ENCODE measurements around the gene OTOP2. TPM values are rescaled to one million over a fixed set of nuclear protein-coding genes. Genes with fewer than 3 reads are reported as not detected.
"Not testable (repeated sequence)": the region's sequence is repeated elsewhere in the genome, so short reads cannot be mapped to it uniquely, and the experiment has no call there.

Gene OTOP2
- total RNA-seq, 1 experiment from 2014 or later: not detected

DNA sequence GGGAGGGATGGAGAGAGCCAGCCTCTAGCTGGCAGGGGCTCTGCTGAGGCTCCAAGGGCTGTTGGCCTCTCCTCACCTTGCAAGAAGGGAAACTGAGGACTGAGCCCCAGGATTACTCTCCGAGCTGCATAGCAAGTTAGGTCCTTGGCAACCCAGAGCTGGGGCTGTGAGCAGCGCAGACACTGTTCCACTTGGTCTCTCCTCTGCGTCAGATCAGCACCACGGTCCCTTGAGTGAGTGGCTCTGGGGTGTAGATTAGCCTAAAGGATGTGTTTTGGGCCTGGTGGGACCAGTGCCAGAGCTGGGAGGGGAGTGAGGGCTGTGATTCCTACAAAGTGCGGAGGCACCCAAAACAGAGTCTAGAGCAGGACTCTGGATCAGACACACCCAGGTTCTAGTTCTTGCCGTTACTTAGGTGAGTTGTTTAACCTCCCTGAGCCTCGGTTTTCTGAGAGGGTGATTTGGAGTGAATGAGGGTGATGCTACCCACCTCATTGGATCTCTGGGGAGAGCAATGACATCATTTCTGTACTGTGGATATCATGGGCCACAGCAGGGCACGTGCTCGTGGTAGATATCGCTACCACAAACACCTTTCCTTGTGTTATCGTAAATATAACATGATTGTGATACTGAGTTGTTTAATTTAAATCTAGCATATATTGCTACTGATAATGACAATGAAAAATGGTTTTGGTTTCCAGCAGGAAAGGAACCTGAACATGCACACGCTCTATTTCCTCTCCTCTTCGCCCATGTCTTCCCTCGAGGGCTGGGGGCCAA is 22.5 kb upstream of the OTOP2 start:
- DNase-seq (ENCODE audit: low read depth): no peak

GRCh38 chr17:74903034-74903433 is 21.0 kb upstream of the OTOP2 start:
- DNase-seq (ENCODE audit: low read depth): no peak

DNA sequence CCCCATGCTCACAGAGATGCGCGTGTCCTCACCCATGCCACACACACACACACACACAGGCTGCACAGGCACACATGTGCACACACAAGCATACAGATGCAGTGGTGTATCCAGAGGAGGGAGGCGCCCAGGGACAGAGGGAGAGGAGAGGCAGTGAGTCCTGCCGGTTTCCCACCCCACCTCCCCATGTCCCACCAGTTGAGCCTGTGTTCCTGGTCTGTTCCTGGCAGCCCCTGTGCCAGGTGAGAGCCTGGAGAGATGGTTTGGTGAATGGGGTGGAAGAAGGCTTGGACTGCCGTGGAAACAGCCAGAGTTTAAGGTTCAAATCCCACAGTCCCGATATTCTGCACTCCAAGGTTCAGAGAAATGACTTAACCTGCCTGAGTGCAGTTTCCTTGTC is 20.4 kb upstream of the OTOP2 start:
- DNase-seq (ENCODE audit: low read depth): no peak

DNA sequence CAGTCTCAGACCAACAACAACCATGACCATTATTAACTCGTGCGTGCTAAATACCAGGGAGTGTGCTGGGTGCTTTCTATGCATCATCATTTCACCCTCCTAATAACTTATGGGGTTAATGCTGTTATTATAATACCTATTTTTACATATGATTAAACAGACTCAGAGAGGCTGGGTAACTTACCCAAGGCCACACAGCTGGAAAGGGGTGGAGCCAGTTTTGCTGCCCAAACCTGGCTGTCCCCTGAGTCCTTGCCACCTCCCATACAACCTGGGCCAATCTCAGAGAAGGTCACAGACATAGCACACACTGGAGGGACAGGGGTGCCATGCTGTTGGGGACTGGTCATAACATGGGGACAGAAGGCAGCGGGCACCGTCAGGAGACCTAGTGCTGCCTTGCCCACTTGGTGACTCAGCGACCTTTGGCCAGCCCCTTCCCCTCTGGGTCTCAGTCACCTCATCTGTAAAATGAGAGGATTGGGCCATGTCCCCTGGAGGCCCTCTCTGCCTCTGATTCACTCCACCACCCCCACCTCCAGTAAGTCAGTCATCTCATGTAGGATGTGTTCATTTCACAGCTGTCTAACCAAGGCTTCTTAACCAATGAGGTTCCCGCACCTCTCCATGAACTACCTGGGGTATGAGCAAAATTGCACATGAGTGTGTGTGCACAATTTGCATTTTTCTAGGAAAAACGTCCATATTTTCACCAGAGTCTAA is 19.2 kb upstream of the OTOP2 start:
- no peak for DNase-seq (ENCODE audit: low read depth)

- not testable (repeated sequence) for DNase-seq (ENCODE audit: low read depth)
Observed at GRCh38 chr17:74906214-74906793, 17.8 kb upstream of the OTOP2 start.

DNA sequence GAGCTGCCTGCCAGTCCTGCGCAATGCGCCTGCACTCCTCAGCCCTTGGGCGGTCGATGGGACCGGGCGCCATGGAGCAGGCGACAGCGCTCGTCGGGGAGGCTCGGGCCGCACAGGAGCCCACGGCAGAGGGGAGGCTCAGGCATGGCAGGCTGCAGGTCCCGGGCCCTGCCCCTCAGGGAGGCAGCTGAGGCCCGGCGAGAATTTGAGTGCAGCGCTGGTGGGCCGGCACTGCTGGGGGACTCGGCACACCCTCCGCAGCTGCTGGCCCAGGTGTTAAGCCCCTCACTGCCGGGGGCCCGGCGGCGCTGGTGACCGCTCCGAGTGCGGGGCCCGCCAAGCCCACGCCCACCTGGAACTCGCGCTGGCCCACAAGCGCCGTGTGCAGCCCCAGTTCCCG is 17.1 kb upstream of the OTOP2 start:
- no peak for DNase-seq (ENCODE audit: low read depth)

DNA sequence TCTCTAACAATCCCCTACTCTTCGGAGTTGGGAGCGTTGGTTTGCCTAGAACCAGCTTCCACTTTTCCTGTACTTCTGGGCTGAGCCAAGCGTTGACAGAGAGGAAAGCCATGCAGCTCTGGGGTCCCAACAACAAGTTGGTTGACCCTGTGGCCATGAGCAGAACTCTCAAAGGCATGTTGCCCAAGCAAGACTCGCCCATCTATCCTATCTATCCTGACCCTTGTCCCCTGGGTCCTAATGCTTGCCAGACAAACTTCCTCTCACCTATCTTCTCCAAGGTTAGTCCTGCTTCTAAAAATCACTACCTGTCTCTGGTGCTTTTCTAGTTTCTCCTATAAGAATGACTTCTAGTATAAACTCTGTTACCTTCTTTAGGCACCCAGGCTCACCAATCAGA is 15.0 kb upstream of the OTOP2 start:
- DNase-seq (ENCODE audit: low read depth): not testable (repeated sequence)

DNA sequence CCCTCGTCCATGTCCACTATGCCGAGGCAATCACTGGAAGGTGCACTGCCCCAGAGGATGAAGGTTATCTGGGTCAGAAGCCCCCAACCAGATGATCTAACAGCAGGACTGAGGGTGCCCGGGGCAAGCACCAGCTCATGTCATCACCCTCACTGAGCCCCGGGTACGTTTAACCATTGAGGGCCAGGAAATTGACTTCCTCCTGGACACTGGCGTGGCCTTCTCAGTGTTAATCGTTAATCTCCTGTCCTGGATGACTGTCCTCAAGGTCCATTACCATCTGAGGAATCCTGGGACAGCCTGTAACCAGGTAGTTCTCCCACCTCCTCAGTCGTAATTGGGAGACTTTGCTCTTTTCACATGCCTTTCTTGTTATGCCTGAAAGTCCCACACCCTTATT is 12.7 kb upstream of the OTOP2 start:
- not testable (repeated sequence) for DNase-seq (ENCODE audit: low read depth)

- no peak for DNase-seq (ENCODE audit: low read depth)
Observed at GRCh38 chr17:74916136-74916850, 7.8 kb upstream of the OTOP2 start.

GRCh38 chr17:74916851-74917199 is 7.2 kb upstream of the OTOP2 start:
- DNase-seq (ENCODE audit: low read depth): no peak

DNA sequence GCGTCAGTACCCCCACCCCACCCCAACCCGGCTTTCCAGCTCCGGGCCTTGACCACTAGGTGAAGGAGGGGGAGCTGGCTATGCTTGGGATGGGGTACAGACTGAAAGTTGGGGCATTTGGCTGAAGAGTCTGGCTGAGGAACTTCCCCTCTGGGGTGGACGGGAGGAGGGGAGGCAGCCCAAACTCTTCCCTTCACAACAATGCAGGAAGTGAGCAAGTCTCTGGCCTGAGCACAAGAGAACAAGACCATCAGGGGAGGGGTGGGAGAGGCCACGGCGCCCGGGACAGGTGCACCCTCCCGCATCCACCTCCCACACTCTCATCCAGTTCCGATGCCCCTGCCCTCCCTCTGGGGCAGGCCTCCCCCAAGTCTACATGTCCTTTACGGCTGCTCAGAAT is 6.6 kb upstream of the OTOP2 start:
- DNase-seq (ENCODE audit: low read depth): no peak

DNA sequence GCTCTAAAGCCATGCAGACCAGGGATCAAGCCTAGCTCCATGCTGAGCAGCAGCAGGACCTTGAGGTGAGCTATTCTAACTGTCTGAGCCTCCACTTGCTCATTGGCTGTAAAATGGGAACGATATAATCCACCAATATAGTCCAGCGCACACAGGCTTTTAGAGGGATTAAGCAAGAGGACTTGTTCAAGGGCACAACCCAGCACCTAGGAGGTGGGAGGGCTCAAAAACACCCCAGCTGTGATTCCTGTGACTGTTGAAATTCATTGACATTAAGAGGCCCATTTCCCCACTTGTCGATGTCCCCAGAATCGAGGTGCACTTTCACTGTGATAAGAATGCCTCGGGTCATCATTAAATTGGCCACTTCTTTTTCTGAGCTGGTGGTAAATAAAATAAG is 5.2 kb upstream of the OTOP2 start:
- no peak for DNase-seq (ENCODE audit: low read depth)

- no peak for DNase-seq (ENCODE audit: low read depth)
Observed at GRCh38 chr17:74919440-74920305, 4.4 kb upstream of the OTOP2 start.

DNA sequence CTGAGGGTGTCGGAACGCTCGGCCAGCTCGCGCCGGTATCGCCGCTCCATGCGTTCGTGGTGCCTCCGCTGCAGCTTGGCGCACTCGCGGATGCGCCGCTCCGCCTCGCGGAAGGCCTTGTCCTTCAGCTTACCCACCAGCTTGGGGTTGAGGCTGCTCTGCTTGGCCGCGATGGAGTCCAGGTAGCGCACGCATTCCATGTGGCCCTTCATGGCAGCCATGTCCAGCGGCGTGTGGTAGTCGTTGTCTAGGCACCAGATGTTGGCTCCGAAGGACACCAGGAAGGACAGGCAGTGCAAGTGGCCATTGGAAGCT is 3.8 kb upstream of the OTOP2 start:
- no peak for DNase-seq (ENCODE audit: low read depth)

- no peak for DNase-seq (ENCODE audit: low read depth)
Observed at GRCh38 chr17:74920642-74921025, 3.4 kb upstream of the OTOP2 start.

- no peak for DNase-seq (ENCODE audit: low read depth)
Observed at GRCh38 chr17:74921026-74921681, 2.9 kb upstream of the OTOP2 start.

GRCh38 chr17:74921769-74922168 is 2.3 kb upstream of the OTOP2 start:
- DNase-seq (ENCODE audit: low read depth): no peak

GRCh38 chr17:74922172-74922571 is 1.9 kb upstream of the OTOP2 start:
- no peak for DNase-seq (ENCODE audit: low read depth)

DNA sequence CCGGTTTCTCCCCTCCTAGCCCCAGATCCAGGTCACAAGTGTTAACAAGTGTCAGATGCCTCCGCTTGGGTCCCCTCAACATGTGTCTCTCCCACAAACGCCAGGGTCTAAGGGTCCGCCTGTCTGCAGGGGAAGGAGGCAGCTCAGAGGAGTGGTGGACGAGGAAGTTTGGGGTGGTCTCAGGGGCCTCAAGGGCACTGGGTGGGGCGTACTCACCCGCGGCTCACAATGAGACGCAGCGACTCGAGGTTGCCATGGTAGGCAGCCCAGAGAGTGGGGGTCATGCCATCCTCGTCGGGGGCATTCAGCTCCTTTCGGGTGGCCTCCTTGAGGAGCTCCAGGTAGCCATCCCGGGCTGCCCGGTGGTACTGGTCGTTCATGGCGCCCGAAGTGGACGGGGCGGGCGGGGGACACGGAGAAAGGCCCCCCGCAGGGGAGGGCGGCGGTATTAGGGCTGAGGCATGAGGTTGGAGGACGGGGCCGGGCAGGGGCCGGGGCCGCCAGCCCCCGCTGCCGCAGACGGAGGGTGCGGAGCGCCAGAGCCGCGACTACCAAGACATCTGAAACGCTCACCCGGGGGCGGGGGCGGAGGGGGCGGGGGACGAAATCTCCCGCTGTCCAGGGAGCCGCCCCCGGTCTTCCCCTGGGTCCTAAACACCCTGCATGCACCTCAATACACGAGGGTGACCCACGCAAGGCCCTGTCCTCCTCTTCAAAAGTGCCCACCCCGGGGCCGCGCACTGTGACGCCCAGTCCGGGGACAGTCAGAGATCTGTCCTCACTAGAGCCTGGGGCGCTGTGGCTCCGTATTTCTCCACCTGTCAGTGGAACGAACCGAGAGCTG is 1.2 kb upstream of the OTOP2 start, which contains the start of gene USH1G:
TSS of gene USH1G (minus strand) at position 562 of the 844 bp plus-strand sequence. CDS start at position 380, 182 bp downstream.
- DNase-seq (ENCODE audit: low read depth): no peak

All from LHCN-M2 (cell line).